Glomerular visceral epithelial cell (primary cell): ENCODE data around the gene ENGASE.
A peak's percentile ranks its signal among the peaks of the same experiment; 100 is the strongest.
"Not testable (repeated sequence)": the region's sequence is repeated elsewhere in the genome, so short reads cannot be mapped to it uniquely, and the experiment has no call there.

Source experiments
- DNase-seq: peaks from one replicate; pipeline ENCODE4 v3.0.0-alpha.2; 2016; ENCODE audit errors: extremely low spot score

ENGASE gene

DNA sequence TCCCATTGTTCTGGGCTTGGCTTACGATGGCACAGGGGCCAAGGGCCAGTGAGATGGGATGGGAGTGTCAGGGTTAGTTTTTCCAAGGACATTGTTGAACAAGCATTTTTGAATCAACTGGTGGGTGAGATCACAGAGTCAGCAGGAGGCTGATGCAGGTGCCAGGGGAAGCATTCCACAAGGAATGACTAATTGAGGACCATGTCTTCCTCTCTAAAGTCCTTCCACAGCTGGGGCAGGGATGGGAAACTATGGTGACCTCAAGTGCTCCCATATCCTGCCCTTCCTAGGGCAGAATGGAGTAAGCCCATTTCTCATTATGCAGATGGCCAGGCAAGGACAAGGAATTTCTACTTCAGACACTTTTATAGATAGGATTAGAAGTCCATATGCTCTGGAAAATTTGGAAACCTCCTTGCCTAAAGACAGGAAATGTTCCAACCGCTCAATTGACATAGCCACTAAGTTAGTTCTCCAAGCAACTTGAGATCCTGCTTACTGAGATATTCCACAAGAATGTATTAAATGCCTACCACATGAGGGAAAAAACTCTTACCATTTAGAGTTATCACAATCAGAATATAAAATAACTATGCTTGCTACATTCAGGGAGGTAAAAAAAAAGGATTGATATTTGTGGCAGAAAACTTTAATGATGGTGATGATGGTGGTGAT lies 21.2 kb upstream of the ENGASE start:
- DNase-seq = peak; percentile 51

GRCh38 chr17:79054200-79054960 lies 20.2 kb upstream of the ENGASE start:
- DNase-seq = no peak

GRCh38 chr17:79055197-79055596 lies 19.4 kb upstream of the ENGASE start:
- no peak for DNase-seq

DNA sequence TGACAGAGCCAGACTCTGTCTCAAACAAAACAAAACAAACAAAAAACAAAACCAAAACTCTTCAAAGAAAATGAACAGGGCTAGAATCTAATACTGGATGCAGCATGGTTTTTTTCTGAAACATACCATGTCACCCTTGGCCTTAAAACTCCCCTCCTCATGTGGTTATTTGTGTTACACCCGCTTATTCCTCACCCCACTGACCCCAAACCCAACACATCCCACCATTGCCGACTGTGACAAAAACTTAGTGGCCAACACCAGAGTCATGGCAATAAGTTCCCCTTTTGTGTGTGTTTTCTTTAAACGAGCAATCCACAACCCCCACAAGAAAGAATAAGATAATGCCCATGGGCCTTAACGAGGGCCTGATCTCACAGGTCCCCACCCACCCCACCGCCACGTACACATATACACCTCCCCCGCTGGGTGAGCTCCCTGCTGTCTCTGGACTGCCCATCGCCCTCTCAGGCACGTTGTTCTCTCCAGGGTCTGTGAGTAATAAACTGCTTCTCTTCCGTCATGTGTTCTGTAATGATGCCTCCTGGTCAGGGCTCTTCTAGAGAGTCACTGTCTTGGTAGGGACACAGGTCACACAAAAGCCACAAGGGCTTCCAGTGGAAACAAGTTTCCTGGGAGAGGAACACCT lies 16.8 kb upstream of the ENGASE start:
- DNase-seq = no peak

DNA sequence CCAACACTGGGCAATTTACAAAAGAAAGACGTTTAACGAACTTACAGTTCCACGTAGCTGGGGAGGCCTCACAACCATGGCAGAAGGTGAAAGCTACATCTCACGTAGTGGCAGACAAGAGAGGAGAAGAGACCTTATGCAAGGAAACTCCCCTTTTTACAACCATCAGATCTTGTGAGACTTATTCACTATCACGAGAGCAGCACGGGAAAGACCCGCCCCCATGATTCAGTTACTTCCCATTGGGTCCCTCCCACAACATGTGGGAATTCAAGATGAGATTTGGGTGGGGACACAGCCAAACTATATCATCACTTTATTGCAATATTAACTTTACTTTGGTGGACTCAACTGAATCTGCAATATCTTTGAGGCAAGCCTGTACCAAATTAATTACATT lies 11.9 kb upstream of the ENGASE start:
- DNase-seq = no peak

DNA sequence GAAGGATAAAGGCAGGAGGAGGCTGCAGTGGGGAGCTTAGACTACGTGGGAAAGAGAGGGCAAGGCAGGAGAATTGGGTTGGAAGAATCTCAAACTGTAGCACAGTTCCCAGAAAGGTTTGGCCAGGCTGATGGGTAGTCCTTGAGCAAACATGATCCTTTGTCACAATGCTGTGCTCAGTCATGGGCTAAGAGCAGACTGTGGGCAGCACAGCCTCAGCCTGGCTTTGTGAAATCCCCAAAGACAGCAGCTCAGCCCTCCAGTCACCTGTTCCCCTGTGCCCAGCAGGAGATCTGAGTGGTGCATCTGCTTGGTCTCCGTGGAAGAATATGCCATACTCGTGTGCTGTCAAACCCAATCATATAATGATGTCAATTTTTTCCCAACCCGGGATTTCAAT lies 10.6 kb upstream of the ENGASE start:
- no peak for DNase-seq

DNA sequence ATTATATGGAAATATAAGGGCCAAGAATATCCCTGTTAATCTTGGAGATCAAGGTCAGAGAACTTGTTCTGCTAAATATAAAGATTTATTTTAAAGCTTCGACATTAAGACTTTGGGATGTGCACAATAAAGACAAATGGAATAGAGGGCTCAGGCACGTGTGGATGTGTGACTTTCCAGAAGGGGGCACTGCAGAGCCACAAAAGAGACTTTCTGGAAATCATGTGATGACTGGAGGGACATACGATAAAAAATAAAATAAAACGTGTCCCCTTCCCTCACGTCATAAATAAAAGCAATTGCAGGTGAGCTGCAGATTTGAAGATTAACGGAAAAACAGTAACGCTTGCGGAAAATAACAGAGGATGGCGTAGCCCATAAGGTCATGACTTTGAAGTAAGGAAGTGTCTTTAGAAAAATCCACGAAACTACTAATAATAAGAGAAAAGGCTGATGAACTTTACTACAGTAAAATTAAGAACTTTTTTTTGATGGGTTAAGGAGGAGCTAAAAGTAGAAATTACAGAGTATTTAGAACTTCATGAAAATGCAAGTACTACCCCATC lies 9.4 kb upstream of the ENGASE start:
- peak; percentile 22 for DNase-seq

- DNase-seq = no peak
Measured at GRCh38 chr17:79066963-79067362, 7.7 kb upstream of the ENGASE start.

DNA sequence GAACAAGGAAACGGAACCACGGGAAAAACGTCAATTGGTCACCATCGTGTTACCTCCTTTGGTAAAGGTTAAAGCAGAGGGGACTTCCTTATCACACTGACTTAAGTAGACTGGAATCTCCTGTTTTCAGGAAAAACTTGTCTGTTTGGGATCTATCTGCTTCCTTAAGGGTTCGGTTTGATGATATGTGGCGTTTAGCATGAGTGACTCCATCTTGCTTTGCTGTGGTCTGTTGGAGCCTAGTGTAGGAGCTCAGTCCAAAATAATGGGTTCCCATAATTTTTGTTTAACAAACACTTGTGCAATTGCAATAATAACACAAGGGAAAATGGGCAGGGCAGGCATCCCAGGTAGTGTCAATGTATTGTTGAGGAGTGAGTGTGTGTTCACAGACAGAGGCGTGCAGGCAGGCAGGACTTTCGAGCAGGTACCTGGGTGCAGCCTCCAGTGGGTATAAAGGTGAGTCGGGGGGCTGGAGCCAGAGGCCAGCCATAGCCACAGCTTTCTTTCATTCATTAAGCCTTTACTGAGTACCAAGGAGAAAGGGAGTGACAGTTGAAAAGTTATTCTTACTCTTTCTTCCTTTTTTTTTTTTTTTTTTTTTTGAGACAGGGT lies 4.3 kb upstream of the ENGASE start:
- DNase-seq = no peak

- no peak for DNase-seq
Measured at GRCh38 chr17:79071161-79071740, 3.4 kb upstream of the ENGASE start.

- no peak for DNase-seq
Measured at GRCh38 chr17:79072544-79072943, 2.1 kb upstream of the ENGASE start.

GRCh38 chr17:79073016-79073705 lies 1.5 kb upstream of the ENGASE start:
- no peak for DNase-seq

GRCh38 chr17:79073706-79074088 lies 927 bp upstream of the ENGASE start:
- no peak for DNase-seq

DNA sequence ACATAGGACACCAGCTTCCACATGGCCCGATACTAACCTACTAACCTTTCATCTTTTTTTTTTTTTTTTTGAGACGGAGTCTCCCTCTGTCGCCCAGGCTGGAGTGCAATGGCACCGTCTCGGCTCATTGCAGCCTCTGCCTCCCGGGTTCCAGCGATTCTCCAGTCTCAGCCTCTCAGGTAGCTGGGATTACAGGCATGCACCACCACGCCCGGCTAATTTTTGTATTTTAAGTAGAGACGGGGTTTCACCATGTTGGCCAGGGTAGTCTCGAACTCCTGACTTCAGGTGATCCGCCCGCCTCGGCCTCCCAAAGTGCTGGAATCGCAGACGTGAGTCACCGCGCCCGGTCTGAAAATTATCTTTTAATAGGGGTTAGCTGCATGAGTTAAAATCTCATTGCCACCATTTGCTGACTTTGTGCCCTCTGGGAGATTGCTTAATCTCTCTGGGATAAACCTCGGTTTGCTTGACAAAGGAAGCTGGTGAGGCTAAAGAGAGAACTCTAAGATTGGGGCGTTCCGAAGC lies 439 bp upstream of the ENGASE start:
- DNase-seq = not testable (repeated sequence)

GRCh38 chr17:79075446-79075750 lies 774 bp downstream of the ENGASE start:
- no peak for DNase-seq

DNA sequence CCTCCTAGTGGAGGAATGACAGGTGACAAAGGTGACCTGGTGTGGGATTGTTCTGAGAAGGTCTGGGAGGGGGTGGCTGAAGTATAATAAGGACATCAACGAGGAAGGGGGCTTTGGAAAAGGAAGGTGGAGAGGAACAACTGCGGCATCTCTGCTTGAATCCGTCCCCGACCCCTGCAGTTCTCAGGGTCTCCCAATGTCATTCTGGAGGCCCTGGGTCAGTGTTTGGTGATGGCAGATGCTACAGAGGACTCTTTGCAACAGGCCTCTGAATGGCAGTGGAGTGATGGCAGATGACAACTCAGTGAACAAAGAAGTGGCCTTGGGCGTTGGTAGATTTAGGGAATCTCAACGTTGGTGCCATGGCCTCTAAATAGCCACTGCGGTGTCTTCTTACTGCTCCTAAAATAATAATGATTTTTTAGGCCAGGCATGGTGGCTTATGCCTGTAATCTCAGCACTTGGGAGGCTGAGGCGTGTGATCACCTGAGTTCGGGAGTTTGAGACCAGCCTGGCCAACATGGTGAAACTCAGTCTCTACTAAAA lies 1.3 kb downstream of the ENGASE start:
- DNase-seq = no peak

GRCh38 chr17:79077587-79077986 lies 3.0 kb downstream of the ENGASE start:
- DNase-seq = no peak

DNA sequence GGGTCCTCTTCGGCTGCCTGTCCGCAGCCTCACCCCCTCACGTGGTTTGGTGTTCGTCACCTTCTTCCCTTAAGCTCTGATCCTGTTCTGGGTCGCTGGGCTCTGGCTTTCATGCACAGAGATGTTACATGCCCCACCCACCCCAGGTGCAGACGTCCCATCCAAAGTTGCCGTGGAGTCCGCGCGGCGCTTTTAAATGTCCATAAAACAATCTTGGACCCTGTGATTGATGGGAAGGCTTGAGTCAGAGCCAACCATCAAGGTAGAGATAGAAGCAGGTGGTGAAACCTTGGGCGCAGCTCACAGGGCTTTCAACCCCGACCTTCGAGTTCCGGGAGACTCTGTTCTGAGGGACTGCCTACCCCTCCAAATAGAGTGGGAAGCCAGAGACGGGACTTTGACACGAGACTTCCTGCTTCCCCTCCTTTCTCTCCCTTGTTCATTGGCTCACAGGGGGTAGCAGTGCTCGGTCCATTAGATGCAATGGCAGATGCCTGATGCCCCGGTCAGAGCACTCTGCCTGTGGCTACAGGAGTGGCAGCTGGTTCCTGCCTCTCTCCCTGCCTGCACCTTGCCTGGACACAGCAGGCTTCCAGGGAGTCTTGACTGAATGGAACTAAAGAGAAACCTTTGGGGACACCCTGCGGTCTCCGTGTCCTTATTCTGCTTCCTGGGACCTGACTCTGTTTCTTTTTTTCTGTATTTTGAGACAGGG lies 4.0 kb downstream of the ENGASE start:
- no peak for DNase-seq

GRCh38 chr17:79079421-79080200 lies 5.0 kb downstream of the ENGASE start:
- DNase-seq = no peak
